ENCODE measurements around the gene TBX21. TPM values are rescaled to one million over a fixed set of nuclear protein-coding genes. Genes with fewer than 3 reads are reported as not detected.
A peak's percentile ranks its signal among the peaks of the same experiment; 100 is the strongest.

TBX21 gene
- total RNA-seq, 1 experiment from 2014 or later, result 0.20 TPM

DNA sequence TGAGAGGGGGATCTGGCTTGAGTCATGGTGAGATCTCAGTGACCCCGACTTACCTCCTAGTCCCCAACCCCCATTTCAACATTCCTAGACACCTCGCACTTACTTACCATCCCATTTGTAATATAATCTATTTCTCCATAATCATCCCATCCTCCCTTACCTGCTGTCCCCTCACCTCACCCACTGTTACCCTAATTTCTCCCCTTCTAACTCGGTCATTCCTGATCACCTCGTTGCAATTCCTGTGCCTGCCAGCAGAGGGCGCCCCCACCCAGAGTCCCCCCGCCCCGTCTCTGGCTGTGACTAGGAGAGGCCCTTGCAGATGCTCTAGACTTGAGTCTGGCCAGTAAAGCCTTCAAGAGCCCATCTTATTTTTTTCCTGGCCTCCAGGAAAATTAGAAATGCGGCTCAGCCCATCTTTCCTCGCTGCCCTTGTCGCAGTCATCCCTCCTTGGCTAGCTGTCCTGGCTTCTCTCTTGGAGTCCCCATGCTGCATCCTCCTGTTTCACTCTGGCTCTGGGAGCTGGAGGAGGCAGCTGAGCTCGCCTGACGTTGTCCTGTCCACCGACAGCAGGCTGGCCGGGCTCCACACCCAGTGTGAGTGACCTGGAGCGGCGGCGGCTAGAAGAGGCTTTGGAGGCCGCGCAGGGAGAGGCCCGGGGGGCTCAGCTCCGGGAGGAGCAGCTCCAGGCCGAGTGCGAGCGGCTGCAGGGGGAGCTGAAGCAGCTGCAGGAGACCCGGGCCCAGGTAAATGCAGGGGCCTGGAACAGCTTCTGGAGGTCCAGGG is 34.1 kb upstream of the TBX21 start:
- H3K4me2 ChIP-seq (ENCODE audit: low read length), result no peak overlapping the region
- no peaks in the 10 kb centered on the region for H3K9me2 ChIP-seq (ENCODE audit: insufficient read depth)
- ATAC-seq, result peak; percentile 68
- no peak overlapping the region for H3K4me3 ChIP-seq (replicated peaks in 1 of 2; ENCODE audit: low read depth in 1 of 2, low read length in 2 of 2)
- ChIA-PET POLR2A (no interaction called here), CTCF (interaction anchor here (0.9 to 1.4 kb wide), 7 partner anchors 9 to 111 kb away, joined by 3 to 12 read pairs (median 3); no protein-coding TSS in a partner anchor), RAD21 (ENCODE audit: low non-redundant PET in 1 of 2, low total read pairs in 2 of 2, uncharacterized antibody in 2 of 2, unreplicated experiment in 2 of 2) (interaction anchor here in 1 of 2 experiments (0.6 kb wide), 1 partner anchor 50 kb away, joined by 3 read pairs; no protein-coding TSS in a partner anchor)
- H3K36me3 ChIP-seq (ENCODE audit: control insufficient read depth in 1 of 2, insufficient read depth in 2 of 2, low read length in 2 of 2), result no peaks in the 10 kb centered on the region
- peak; percentile 72 for TF ChIP-seq RAD21 (IDR thresholded peaks at IDR 0.05; ENCODE audit: low read depth)
- TF ChIP-seq, protein P1, sequence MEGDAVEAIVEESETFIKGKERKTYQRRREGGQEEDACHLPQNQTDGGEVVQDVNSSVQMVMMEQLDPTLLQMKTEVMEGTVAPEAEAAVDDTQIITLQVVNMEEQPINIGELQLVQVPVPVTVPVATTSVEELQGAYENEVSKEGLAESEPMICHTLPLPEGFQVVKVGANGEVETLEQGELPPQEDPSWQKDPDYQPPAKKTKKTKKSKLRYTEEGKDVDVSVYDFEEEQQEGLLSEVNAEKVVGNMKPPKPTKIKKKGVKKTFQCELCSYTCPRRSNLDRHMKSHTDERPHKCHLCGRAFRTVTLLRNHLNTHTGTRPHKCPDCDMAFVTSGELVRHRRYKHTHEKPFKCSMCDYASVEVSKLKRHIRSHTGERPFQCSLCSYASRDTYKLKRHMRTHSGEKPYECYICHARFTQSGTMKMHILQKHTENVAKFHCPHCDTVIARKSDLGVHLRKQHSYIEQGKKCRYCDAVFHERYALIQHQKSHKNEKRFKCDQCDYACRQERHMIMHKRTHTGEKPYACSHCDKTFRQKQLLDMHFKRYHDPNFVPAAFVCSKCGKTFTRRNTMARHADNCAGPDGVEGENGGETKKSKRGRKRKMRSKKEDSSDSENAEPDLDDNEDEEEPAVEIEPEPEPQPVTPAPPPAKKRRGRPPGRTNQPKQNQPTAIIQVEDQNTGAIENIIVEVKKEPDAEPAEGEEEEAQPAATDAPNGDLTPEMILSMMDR (IDR thresholded peaks at IDR 0.05 in 2 of 3, conservative IDR thresholded peaks at IDR 0.05 in 1 of 3; ENCODE audit: borderline replicate concordance in 1 of 3, insufficient read depth in 1 of 3, low read depth in 2 of 3, low read length in 2 of 3), result peak in 2 of 3 experiments; percentile 98 to 100; a peak in 5 of 6 replicates
- no peak for TF ChIP-seq FOSL1 (IDR thresholded peaks at IDR 0.05; ENCODE audit: low read depth)
- H3K27me3 ChIP-seq (ENCODE audit: insufficient read depth, low read length), result no peaks in the 10 kb centered on the region
- H3K79me2 ChIP-seq (ENCODE audit: insufficient read depth, low read length), result no peaks in the 10 kb centered on the region
- DNase-seq (ENCODE audit: low read depth, low spot score), result no peak
- intact Hi-C loops (cut with micrococcal nuclease), result loop anchor here (1.0 kb wide), 1 partner anchor 103 kb away; no protein-coding TSS in a partner anchor
- peaks cover 5 to 11% of the 10 kb centered on the region in 2 experiments; a peak in 2 of 4 replicates for H3K4me1 ChIP-seq (ENCODE audit: control insufficient read depth in 1 of 2, insufficient read depth in 2 of 2, low read length in 2 of 2)
- no TSS peak for BruUV-seq (replicated peaks)
- H3K9ac ChIP-seq (ENCODE audit: low read length), result no peak overlapping the region
- no peak overlapping the region for H2AFZ ChIP-seq (ENCODE audit: low read depth, low read length, poor library complexity, severe bottlenecking)
- H3K9me3 ChIP-seq (ENCODE audit: control insufficient read depth in 1 of 2, insufficient read depth in 1 of 2, low read depth in 1 of 2, low read length in 2 of 2), result no peaks in the 10 kb centered on the region
- no peaks in the 10 kb centered on the region for H4K20me1 ChIP-seq (ENCODE audit: insufficient read depth)
- H3K27ac ChIP-seq (ENCODE audit: low read depth, low read length), result no peak overlapping the region

DNA sequence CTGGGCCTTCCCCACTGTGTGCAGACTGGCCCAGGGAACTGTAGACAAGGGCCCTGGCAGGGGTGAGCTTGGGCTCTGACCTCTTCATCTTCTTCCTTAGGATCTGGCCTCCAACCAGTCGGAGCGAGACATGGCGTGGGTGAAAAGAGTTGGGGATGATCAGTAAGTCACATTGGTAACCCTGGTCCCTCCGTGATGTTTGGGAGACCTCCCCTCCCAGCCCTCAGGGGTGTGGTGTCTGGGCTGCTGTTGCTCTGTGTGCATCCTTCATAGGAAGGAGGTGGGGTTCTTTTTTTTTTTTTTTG is 33.5 kb upstream of the TBX21 start:
- Histone ChIP-seq H4K20me1 (ENCODE audit: insufficient read depth) (no peaks in the 10 kb centered on the region), H3K36me3 (ENCODE audit: control insufficient read depth in 1 of 2, insufficient read depth in 2 of 2, low read length in 2 of 2) (no peaks in the 10 kb centered on the region), H3K9ac (ENCODE audit: low read length) (no peak overlapping the region), H3K9me3 (ENCODE audit: control insufficient read depth in 1 of 2, insufficient read depth in 1 of 2, low read depth in 1 of 2, low read length in 2 of 2) (no peaks in the 10 kb centered on the region), H3K4me1 (ENCODE audit: control insufficient read depth in 1 of 2, insufficient read depth in 2 of 2, low read length in 2 of 2) (peaks cover 5 to 9% of the 10 kb centered on the region in 2 experiments; a peak in 2 of 4 replicates), H3K4me3 (replicated peaks in 1 of 2; ENCODE audit: low read depth in 1 of 2, low read length in 2 of 2) (no peak overlapping the region), H3K9me2 (ENCODE audit: insufficient read depth) (no peaks in the 10 kb centered on the region), H3K79me2 (ENCODE audit: insufficient read depth, low read length) (no peaks in the 10 kb centered on the region), H3K27me3 (ENCODE audit: insufficient read depth, low read length) (no peaks in the 10 kb centered on the region), H3K4me2 (ENCODE audit: low read length) (no peak overlapping the region), H3K27ac (ENCODE audit: low read depth, low read length) (no peak overlapping the region), H2AFZ (ENCODE audit: low read depth, low read length, poor library complexity, severe bottlenecking) (no peak overlapping the region)
- BruUV-seq (replicated peaks), result no TSS peak
- no peak for ATAC-seq
- DNase-seq (ENCODE audit: low read depth, low spot score), result no peak
- intact Hi-C loops (cut with micrococcal nuclease), result loop anchor here (1.0 kb wide), 1 partner anchor 103 kb away; no protein-coding TSS in a partner anchor
- RAD21 ChIA-PET (ENCODE audit: low non-redundant PET in 1 of 2, low total read pairs in 2 of 2, uncharacterized antibody in 2 of 2, unreplicated experiment in 2 of 2), result no interaction called here
- POLR2A ChIA-PET, result no interaction called here
- CTCF ChIA-PET, result interaction anchor here (0.9 to 1.2 kb wide), 6 partner anchors 9 to 111 kb away, joined by 3 to 5 read pairs (median 3); no protein-coding TSS in a partner anchor
- TF ChIP-seq, protein P2, sequence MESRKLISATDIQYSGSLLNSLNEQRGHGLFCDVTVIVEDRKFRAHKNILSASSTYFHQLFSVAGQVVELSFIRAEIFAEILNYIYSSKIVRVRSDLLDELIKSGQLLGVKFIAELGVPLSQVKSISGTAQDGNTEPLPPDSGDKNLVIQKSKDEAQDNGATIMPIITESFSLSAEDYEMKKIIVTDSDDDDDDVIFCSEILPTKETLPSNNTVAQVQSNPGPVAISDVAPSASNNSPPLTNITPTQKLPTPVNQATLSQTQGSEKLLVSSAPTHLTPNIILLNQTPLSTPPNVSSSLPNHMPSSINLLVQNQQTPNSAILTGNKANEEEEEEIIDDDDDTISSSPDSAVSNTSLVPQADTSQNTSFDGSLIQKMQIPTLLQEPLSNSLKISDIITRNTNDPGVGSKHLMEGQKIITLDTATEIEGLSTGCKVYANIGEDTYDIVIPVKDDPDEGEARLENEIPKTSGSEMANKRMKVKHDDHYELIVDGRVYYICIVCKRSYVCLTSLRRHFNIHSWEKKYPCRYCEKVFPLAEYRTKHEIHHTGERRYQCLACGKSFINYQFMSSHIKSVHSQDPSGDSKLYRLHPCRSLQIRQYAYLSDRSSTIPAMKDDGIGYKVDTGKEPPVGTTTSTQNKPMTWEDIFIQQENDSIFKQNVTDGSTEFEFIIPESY (IDR thresholded peaks at IDR 0.05; ENCODE audit: extremely low read depth, insufficient replicate concordance, low read length), result no peak
- TF ChIP-seq, protein P3, sequence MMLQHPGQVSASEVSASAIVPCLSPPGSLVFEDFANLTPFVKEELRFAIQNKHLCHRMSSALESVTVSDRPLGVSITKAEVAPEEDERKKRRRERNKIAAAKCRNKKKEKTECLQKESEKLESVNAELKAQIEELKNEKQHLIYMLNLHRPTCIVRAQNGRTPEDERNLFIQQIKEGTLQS (IDR thresholded peaks at IDR 0.05), result no peak
- TF ChIP-seq ZNF274 (IDR thresholded peaks at IDR 0.05; ENCODE audit: low read depth, low read length) (no peak), EGR1 (IDR thresholded peaks at IDR 0.05; ENCODE audit: low read depth) (no peak), CEBPB (IDR thresholded peaks at IDR 0.05; ENCODE audit: low read depth) (no peak), RAD21 (IDR thresholded peaks at IDR 0.05; ENCODE audit: low read depth) (no peak), SP1 (IDR thresholded peaks at IDR 0.05; ENCODE audit: low read depth) (no peak), CBX3 (IDR thresholded peaks at IDR 0.05; ENCODE audit: low read depth) (no peak), FOSL1 (IDR thresholded peaks at IDR 0.05; ENCODE audit: low read depth) (no peak), SIN3A (IDR thresholded peaks at IDR 0.05; ENCODE audit: low read depth) (no peak)
- TF ChIP-seq, protein P1 (IDR thresholded peaks at IDR 0.05 in 2 of 3, conservative IDR thresholded peaks at IDR 0.05 in 1 of 3; ENCODE audit: borderline replicate concordance in 1 of 3, insufficient read depth in 1 of 3, low read depth in 2 of 3, low read length in 2 of 3), result no peak
